HepG2 (cell line): Measurements from ENCODE around the gene HSP90AB1. TPM values are rescaled to one million over a fixed set of nuclear protein-coding genes. Genes with fewer than 3 reads are reported as not detected.

Experiments used
- ELF1 ChIP-seq: sonication (generic); formaldehyde crosslinking; IDR thresholded peaks from 2 replicates; pipeline ENCODE4 v1.4.0; 2020; ENCODE audit warnings: missing genetic modification reagents
- ESRRA ChIP-seq: sonication (generic); formaldehyde crosslinking; IDR thresholded peaks from 2 replicates; pipeline ENCODE4 v1.5.1; 2020; ENCODE audit warnings: mild to moderate bottlenecking, low read depth, missing genetic modification reagents
- KAT2B ChIP-seq: fragments of 150-350 bp; IDR thresholded peaks from 2 replicates; pipeline ENCODE4 v1.6.1; 2014; ENCODE audit warnings: low read depth, low read length, borderline replicate concordance
- NR2F2 ChIP-seq: IDR thresholded peaks from 2 replicates; pipeline ENCODE4 v1.6.1; 2012; ENCODE audit warnings: low read depth, inconsistent platforms, borderline replicate concordance
- RNF2 ChIP-seq: fragments of 450-650 bp; conservative IDR thresholded peaks from 2 replicates; pipeline ENCODE4 v1.6.1; 2016; ENCODE audit warnings: low read depth
- SRSF1 ChIP-seq: fragments of 200-400 bp; formaldehyde crosslinking; optimal IDR thresholded peaks from 2 replicates; pipeline ENCODE3; 2017; ENCODE audit warnings: mild to moderate bottlenecking, low read depth, low read length, moderate library complexity
- ZBTB1 ChIP-seq: sonication (generic); formaldehyde crosslinking; IDR thresholded peaks from 2 replicates; pipeline ENCODE4 v1.4.0; 2020; ENCODE audit warnings: missing genetic modification reagents, borderline replicate concordance
- ZBTB7B ChIP-seq: sonication (generic); formaldehyde crosslinking; IDR thresholded peaks from 2 replicates; pipeline ENCODE4 v1.4.0; 2020; ENCODE audit warnings: missing genetic modification reagents
- ZNF569 ChIP-seq: sonication (generic); formaldehyde crosslinking; IDR thresholded peaks from 2 replicates; pipeline ENCODE4 v1.5.0; 2020; ENCODE audit warnings: mild to moderate bottlenecking, missing genetic modification reagents, moderate library complexity, borderline replicate concordance
- ZNF75D ChIP-seq: sonication (generic); formaldehyde crosslinking; IDR thresholded peaks from 2 replicates; pipeline ENCODE4 v1.8.1; 2023; ENCODE audit warnings: missing genetic modification reagents, mild to moderate bottlenecking, borderline replicate concordance
- ZNF782 ChIP-seq: sonication (generic); formaldehyde crosslinking; IDR thresholded peaks from 2 replicates; pipeline ENCODE4 v1.4.0; 2020; ENCODE audit warnings: missing genetic modification reagents, mild to moderate bottlenecking, borderline replicate concordance
- ZNF883 ChIP-seq: sonication (generic); formaldehyde crosslinking; IDR thresholded peaks from 2 replicates; pipeline ENCODE4 v1.5.1; 2020; ENCODE audit warnings: mild to moderate bottlenecking, missing genetic modification reagents; ENCODE audit errors: not compliant biosample characterization
- polyA plus RNA-seq, 8 experiments: library from polyadenylated mRNA; depleted of rRNA in 3 of 8; stranded (reverse) in 7 of 8; unstranded in 1 of 8; fragments of >200 nt; fragmentation: Illumina TruSeq in 4 of 8; extraction: Trizol in 4 of 8; gene quantifications; 2 replicates each; pipeline versions ENCODE4 v1.2.1 to v1.2.3, GENCODE V29; 2011 to 2016; ENCODE audit warnings: low read depth in 4 of 8, missing spikeins in 1 of 8, mixed read lengths in 1 of 8; ENCODE audit not compliant: insufficient read depth in 1 of 8
- total RNA-seq, 5 experiments: library from RNA; depleted of rRNA; stranded (reverse); fragments of >200 nt; fragmentation: Illumina TruSeq; extraction: Trizol; gene quantifications; 2 replicates each; pipeline ENCODE4 v1.2.3, GENCODE V29; 2016; ENCODE audit warnings: low read depth in 1 of 5
- TF ChIP-seq, protein P1 (sequence below): sonication (generic); formaldehyde crosslinking; IDR thresholded peaks from 2 replicates; pipeline ENCODE4 v1.5.0; 2020; ENCODE audit warnings: missing genetic modification reagents, mild to moderate bottlenecking, borderline replicate concordance
- TF ChIP-seq, protein P2 (sequence below): sonication (generic); formaldehyde crosslinking; IDR thresholded peaks from 2 replicates; pipeline ENCODE4 v1.5.0; 2020; ENCODE audit warnings: mild to moderate bottlenecking, low read depth, missing genetic modification reagents, borderline replicate concordance
- TF ChIP-seq, protein P3 (sequence below): sonication (generic); formaldehyde crosslinking; IDR thresholded peaks from one replicate; pipeline ENCODE4 v1.5.1; 2020; ENCODE audit warnings: mild to moderate bottlenecking, missing genetic modification reagents; ENCODE audit errors: not compliant biosample characterization
- TF ChIP-seq, protein P4 (sequence below): sonication (generic); formaldehyde crosslinking; conservative IDR thresholded peaks from 2 replicates; pipeline ENCODE4 v1.4.0; 2020; ENCODE audit warnings: missing genetic modification reagents

HSP90AB1 gene
- total and polyA plus RNA-seq, 2 of the 13 experiments (the other 11 are each of a cell fraction or from before 2014, with no cell fraction given): 1,325 to 1,472 TPM

DNA sequence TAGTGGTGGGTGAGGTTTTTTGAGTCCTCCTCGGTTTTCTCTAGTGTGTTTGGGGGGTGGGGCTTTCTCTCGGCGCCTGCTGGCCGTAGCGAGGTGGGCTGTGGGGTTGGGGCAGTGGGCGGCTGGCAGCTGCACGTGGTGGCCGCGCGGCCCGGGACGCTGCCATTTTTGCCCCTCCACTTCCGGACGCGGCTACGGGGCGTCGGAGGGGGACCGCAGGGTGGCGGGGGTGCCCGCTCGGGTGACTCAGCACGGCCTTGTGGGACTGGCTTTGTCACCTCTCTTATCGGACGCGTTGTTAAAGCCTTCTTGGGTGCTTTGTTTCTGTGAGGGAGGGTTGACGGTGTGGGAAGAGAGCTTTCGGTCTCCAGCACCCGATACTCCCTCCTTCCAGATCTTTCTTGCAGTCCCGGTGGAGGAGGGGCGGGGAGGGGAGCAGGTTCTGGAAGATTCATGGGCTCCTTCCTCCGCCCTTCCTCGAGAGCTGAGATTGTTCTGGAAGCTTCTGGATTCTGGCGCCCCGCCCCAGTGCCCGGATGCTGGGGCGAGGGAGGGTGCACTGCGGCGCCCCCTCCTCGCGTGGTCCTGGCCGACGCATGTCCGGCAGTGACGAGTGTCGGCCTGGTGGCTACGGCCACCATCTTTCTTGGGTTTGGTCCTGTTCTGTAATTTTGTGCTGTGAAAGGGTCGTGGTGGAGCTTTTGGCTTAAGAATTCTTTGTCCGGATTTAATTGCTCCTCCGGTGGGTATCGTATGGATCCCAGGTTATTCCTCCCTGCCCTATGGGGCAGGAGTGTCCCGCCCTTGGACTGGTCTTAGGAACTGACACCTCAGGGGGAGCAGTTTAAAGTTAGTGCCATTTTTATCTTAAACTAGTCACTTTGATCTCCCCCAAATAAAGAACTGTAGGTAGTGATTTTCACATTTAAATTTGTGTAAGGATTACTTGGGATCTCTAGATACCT, 719 bp downstream of the HSP90AB1 start (continued):
- TF ChIP-seq RNF2: no peak
- no peak for TF ChIP-seq ESRRA
- no peak for TF ChIP-seq KAT2B
- peak; percentile 57; the same call in 1 of the 2 replicates for TF ChIP-seq ELF1 (CRISPR knock-in tag)
- peak; percentile 15; the same call in 1 of the 2 replicates for TF ChIP-seq ZNF782 (CRISPR knock-in tag)
- TF ChIP-seq, protein P1, sequence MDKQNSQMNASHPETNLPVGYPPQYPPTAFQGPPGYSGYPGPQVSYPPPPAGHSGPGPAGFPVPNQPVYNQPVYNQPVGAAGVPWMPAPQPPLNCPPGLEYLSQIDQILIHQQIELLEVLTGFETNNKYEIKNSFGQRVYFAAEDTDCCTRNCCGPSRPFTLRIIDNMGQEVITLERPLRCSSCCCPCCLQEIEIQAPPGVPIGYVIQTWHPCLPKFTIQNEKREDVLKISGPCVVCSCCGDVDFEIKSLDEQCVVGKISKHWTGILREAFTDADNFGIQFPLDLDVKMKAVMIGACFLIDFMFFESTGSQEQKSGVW (CRISPR knock-in tag): 0 out of 2 replicates have a peak, but pooled peaks have one; percentile 5
- no peak for TF ChIP-seq ZBTB7B (CRISPR knock-in tag)
- TF ChIP-seq ZNF75D (CRISPR knock-in tag): 0 out of 2 replicates have a peak, but pooled peaks have one; percentile 65
- TF ChIP-seq ZNF883 (CRISPR knock-in tag): no peak
- TF ChIP-seq NR2F2: no peak
- TF ChIP-seq, protein P2, sequence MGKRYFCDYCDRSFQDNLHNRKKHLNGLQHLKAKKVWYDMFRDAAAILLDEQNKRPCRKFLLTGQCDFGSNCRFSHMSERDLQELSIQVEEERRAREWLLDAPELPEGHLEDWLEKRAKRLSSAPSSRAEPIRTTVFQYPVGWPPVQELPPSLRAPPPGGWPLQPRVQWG: 0 out of 2 replicates have a peak, but pooled peaks have one; percentile 58
- TF ChIP-seq, protein P3, sequence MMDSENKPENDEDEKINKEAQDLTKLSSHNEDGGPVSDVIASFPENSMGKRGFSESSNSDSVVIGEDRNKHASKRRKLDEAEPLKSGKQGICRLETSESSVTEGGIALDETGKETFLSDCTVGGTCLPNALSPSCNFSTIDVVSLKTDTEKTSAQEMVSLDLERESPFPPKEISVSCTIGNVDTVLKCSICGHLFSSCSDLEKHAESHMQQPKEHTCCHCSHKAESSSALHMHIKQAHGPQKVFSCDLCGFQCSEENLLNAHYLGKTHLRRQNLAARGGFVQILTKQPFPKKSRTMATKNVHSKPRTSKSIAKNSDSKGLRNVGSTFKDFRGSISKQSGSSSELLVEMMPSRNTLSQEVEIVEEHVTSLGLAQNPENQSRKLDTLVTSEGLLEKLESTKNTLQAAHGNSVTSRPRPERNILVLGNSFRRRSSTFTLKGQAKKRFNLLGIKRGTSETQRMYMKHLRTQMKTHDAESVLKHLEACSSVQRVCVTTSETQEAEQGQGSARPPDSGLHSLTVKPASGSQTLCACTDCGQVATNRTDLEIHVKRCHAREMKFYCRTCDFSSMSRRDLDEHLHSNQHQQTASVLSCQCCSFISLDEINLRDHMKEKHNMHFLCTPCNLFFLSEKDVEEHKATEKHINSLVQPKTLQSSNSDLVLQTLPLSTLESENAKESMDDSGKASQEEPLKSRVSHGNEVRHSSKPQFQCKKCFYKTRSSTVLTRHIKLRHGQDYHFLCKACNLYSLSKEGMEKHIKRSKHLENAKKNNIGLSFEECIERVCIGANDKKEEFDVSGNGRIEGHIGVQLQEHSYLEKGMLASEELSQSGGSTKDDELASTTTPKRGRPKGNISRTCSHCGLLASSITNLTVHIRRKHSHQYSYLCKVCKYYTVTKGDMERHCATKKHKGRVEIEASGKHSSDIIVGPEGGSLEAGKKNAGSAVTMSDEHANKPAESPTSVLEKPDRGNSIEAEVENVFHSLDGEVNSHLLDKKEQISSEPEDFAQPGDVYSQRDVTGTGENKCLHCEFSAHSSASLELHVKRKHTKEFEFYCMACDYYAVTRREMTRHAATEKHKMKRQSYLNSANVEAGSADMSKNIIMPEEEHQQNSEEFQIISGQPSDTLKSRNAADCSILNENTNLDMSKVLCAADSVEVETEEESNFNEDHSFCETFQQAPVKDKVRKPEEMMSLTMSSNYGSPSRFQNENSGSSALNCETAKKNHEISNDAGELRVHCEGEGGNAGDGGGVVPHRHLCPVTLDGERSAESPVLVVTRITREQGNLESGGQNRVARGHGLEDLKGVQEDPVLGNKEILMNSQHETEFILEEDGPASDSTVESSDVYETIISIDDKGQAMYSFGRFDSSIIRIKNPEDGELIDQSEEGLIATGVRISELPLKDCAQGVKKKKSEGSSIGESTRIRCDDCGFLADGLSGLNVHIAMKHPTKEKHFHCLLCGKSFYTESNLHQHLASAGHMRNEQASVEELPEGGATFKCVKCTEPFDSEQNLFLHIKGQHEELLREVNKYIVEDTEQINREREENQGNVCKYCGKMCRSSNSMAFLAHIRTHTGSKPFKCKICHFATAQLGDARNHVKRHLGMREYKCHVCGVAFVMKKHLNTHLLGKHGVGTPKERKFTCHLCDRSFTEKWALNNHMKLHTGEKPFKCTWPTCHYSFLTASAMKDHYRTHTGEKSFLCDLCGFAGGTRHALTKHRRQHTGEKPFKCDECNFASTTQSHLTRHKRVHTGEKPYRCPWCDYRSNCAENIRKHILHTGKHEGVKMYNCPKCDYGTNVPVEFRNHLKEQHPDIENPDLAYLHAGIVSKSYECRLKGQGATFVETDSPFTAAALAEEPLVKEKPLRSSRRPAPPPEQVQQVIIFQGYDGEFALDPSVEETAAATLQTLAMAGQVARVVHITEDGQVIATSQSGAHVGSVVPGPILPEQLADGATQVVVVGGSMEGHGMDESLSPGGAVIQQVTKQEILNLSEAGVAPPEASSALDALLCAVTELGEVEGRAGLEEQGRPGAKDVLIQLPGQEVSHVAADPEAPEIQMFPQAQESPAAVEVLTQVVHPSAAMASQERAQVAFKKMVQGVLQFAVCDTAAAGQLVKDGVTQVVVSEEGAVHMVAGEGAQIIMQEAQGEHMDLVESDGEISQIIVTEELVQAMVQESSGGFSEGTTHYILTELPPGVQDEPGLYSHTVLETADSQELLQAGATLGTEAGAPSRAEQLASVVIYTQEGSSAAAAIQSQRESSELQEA (CRISPR knock-in tag): no peak
- TF ChIP-seq ZBTB1 (CRISPR knock-in tag): no peak
- peak; percentile 26 for TF ChIP-seq SRSF1
- TF ChIP-seq, protein P4, sequence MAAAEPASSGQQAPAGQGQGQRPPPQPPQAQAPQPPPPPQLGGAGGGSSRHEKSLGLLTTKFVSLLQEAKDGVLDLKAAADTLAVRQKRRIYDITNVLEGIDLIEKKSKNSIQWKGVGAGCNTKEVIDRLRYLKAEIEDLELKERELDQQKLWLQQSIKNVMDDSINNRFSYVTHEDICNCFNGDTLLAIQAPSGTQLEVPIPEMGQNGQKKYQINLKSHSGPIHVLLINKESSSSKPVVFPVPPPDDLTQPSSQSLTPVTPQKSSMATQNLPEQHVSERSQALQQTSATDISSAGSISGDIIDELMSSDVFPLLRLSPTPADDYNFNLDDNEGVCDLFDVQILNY (CRISPR knock-in tag): no peak
- TF ChIP-seq ZNF569: no peak
